ENCODE measurements around the gene ZNF217. TPM values are rescaled to one million over a fixed set of nuclear protein-coding genes. Genes with fewer than 3 reads are reported as not detected.
A peak's percentile ranks its signal among the peaks of the same experiment; 100 is the strongest.
"Not testable (repeated sequence)": the region's sequence is repeated elsewhere in the genome, so short reads cannot be mapped to it uniquely, and the experiment has no call there.

Gene ZNF217
- total and polyA plus RNA-seq, 8 donors = 23.6 to 35.4 (median 26.7) TPM

GRCh38 chr20:53592992-53593465 is 610 bp downstream of the ZNF217 start:
- no peaks in the 10 kb centered on the region for H3K36me3 ChIP-seq
- H3K4me3 ChIP-seq = peak overlapping the region; percentile 64 to 67
- ATAC-seq = peak; percentile 1
- H3K9me3 ChIP-seq = no peaks in the 10 kb centered on the region
- peak in 1 of 4 donors; percentile 88 for DNase-seq
- intact Hi-C loops (cut with DNase I) = no loop called here
- H3K27me3 ChIP-seq = peaks cover 0 to 10% of the 10 kb centered on the region in 2 donors
- peak overlapping the region; percentile 98 to 99 for H3K27ac ChIP-seq
- TF ChIP-seq CTCF (IDR thresholded peaks at IDR 0.05) = no peak
- H3K4me1 ChIP-seq = peaks cover 11 to 47% of the 10 kb centered on the region in 2 donors

GRCh38 chr20:53592454-53592991 is 1.1 kb downstream of the ZNF217 start:
- H3K27me3 ChIP-seq; H3K36me3 ChIP-seq; intact Hi-C loops (cut with DNase I); H3K9me3 ChIP-seq: not testable (repeated sequence)
- Histone ChIP-seq H3K4me1 (peaks cover 11 to 42% of the 10 kb centered on the region in 2 donors), H3K4me3 (peak overlapping the region; percentile 64 to 67), H3K27ac (peak overlapping the region; percentile 98 to 99)
- DNase-seq = peak in 2 of 4 donors; percentile 68 to 87
- peak; percentile 9 for ATAC-seq

GRCh38 chr20:53591941-53592441 is 1.6 kb downstream of the ZNF217 start:
- H3K9me3 ChIP-seq, H3K27me3 ChIP-seq: not testable (repeated sequence)

GRCh38 chr20:53591206-53591741 is 2.4 kb downstream of the ZNF217 start:
- H3K36me3 ChIP-seq; DNase-seq; H3K9me3 ChIP-seq; intact Hi-C loops (cut with DNase I); ATAC-seq; H3K27me3 ChIP-seq: not testable (repeated sequence)
- peak overlapping the region in 1 of 2 donors; percentile 67 for H3K4me3 ChIP-seq
- H3K27ac ChIP-seq = peak overlapping the region; percentile 98 to 99
- peaks cover 3 to 42% of the 10 kb centered on the region in 2 donors for H3K4me1 ChIP-seq

More at GRCh38 chr20:53591941-53592441, 1.6 kb downstream of the ZNF217 start:
- intact Hi-C loops (cut with DNase I); H3K36me3 ChIP-seq; ATAC-seq; DNase-seq: not testable (repeated sequence)
- H3K4me1 ChIP-seq = peaks cover 10 to 41% of the 10 kb centered on the region in 2 donors
- H3K4me3 ChIP-seq = peak overlapping the region; percentile 64 to 67
- peak overlapping the region; percentile 98 to 99 for H3K27ac ChIP-seq

- H3K36me3 ChIP-seq; ATAC-seq; DNase-seq; H3K27me3 ChIP-seq; intact Hi-C loops (cut with DNase I); H3K9me3 ChIP-seq: not testable (repeated sequence)
- Histone ChIP-seq H3K4me1 (peaks cover 7 to 46% of the 10 kb centered on the region in 2 donors), H3K4me3 (peak overlapping the region in 1 of 2 donors; percentile 67), H3K27ac (peak overlapping the region; percentile 98 to 99)
These were observed 3.0 kb downstream of the ZNF217 start for GRCh38 chr20:53590608-53591007.

- H3K36me3 ChIP-seq; ATAC-seq; H3K9me3 ChIP-seq; H3K27me3 ChIP-seq; DNase-seq; intact Hi-C loops (cut with DNase I): not testable (repeated sequence)
- Histone ChIP-seq H3K4me1 (peaks cover 11 to 46% of the 10 kb centered on the region in 2 donors), H3K4me3 (peak overlapping the region in 1 of 2 donors; percentile 21), H3K27ac (peak overlapping the region; percentile 98 to 99)
These were observed 3.5 kb downstream of the ZNF217 start for GRCh38 chr20:53590122-53590521.

- Histone ChIP-seq H3K4me1 (peaks cover 11 to 46% of the 10 kb centered on the region in 2 donors), H3K4me3 (peak overlapping the region in 1 of 2 donors; percentile 21), H3K27ac (peak overlapping the region; percentile 98 to 99)
- intact Hi-C loops (cut with DNase I); H3K27me3 ChIP-seq; DNase-seq; H3K9me3 ChIP-seq; ATAC-seq; H3K36me3 ChIP-seq: not testable (repeated sequence)
These were observed 4.1 kb downstream of the ZNF217 start for GRCh38 chr20:53589321-53590065.

GRCh38 chr20:53587157-53587703 is 6.4 kb downstream of the ZNF217 start:
- Histone ChIP-seq H3K27ac (peak overlapping the region in 1 of 2 donors; percentile 57), H3K4me1 (peaks cover 17 to 68% of the 10 kb centered on the region in 2 donors)
- DNase-seq; H3K36me3 ChIP-seq; intact Hi-C loops (cut with DNase I); H3K4me3 ChIP-seq; H3K27me3 ChIP-seq; ATAC-seq; H3K9me3 ChIP-seq: not testable (repeated sequence)
